K562 (cell line): ENCODE results near the gene ZNF747. TPM values are rescaled to one million over a fixed set of nuclear protein-coding genes. Genes with fewer than 3 reads are reported as not detected.

ENCODE experiments used
- ATAC-seq: fragments of 200-7000 bp; cut with Tn5 transposase; 3 replicates; pipeline ENCODE4 v1.9.1; 2020; ENCODE audit warnings: moderate library complexity
- BruUV-seq: library from RNA; stranded (reverse); fragments of 400-500 nt; replicated peaks from 2 replicates; lab custom pipeline; 2021; lab: Mats Ljungman, UMichigan
- CTCF ChIA-PET: fragments of 300-600 bp; formaldehyde crosslinking; extraction: SDS; loops from one replicate; lab custom pipeline; 2021; ENCODE audit warnings: low intra/inter-chr PET ratio; lab: Yijun Ruan, JAX
- POLR2A ChIA-PET: fragments of 300-600, 350-650 bp; sonication (Branson Sonifier 250); formaldehyde crosslinking; extraction: SDS; loops from one replicate; lab custom pipeline; 2021; ENCODE audit warnings: antibody characterized with exemption, inconsistent platforms; lab: Yijun Ruan, JAX
- DNase-seq, 4 experiments: peaks; one replicate each; pipeline versions ENCODE4 v3.0.0 to v3.0.0-alpha.2; 2011 to 2018; ENCODE audit warnings: low spot score in 3 of 4, mixed read lengths in 3 of 4; ENCODE audit errors: extremely low read depth in 1 of 4
- FAIRE-seq: peaks from 2 replicates; lab custom pipeline; 2011; peaks lifted over from hg19 to GRCh38; lab: Jason Lieb, UNC
- H2AFZ ChIP-seq: 2 replicates; pipeline ENCODE4 v1.6.0; 2011; ENCODE audit warnings: low read depth, low read length, control low read depth, inconsistent platforms
- H3K27ac ChIP-seq: fragments of 200-600 bp; 3 replicates; pipeline ENCODE4 v1.8.0; 2011; ENCODE audit warnings: low read depth, mild to moderate bottlenecking, control low read depth, inconsistent platforms, low read length, moderate library complexity, mixed read lengths; ENCODE audit errors: extremely low read depth
- H3K27me3 ChIP-seq, 2 experiments: fragments of 300-600 bp in 1 of 2; 2 replicates in 1 of 2; 3 replicates in 1 of 2; pipeline versions ENCODE4 v1.6.0 to v1.8.0; 2011; ENCODE audit warnings: inconsistent platforms in 2 of 2, low read length in 2 of 2, mild to moderate bottlenecking in 1 of 2, mixed read lengths in 1 of 2, moderate library complexity in 1 of 2; ENCODE audit not compliant: control insufficient read depth in 2 of 2, insufficient read depth in 2 of 2
- H3K36me3 ChIP-seq: fragments of 300-600 bp; 3 replicates; pipeline ENCODE4 v1.8.0; 2011; ENCODE audit warnings: mild to moderate bottlenecking, low read length, inconsistent platforms; ENCODE audit not compliant: control insufficient read depth, insufficient read depth
- H3K4me1 ChIP-seq, 2 experiments: fragments of 200-600 bp in 1 of 2; replicated peaks in 1 of 2; 2 replicates in 1 of 2; 3 replicates in 1 of 2; pipeline versions ENCODE4 v1.5.1 to v1.8.0; 2011; ENCODE audit warnings: inconsistent platforms in 2 of 2, low read length in 2 of 2, mild to moderate bottlenecking in 1 of 2, mixed read lengths in 1 of 2, moderate library complexity in 1 of 2; ENCODE audit not compliant: control insufficient read depth in 2 of 2, insufficient read depth in 2 of 2
- H3K4me2 ChIP-seq: 2 replicates; pipeline ENCODE4 v1.6.1; 2011; ENCODE audit warnings: low read length, control low read depth, inconsistent platforms, mixed read lengths; ENCODE audit not compliant: insufficient read depth
- H3K4me3 ChIP-seq: fragments of 200-600 bp; sonication (generic), shearing (Covaris generic); 2 replicates; pipeline ENCODE4 v1.5.1; 2016; ENCODE audit warnings: control low read depth, inconsistent platforms
- H3K79me2 ChIP-seq: fragments of 200-600 bp; 3 replicates; pipeline ENCODE4 v1.8.0; 2011; ENCODE audit warnings: low read length, inconsistent platforms; ENCODE audit not compliant: control insufficient read depth, insufficient read depth
- H3K9ac ChIP-seq, 2 experiments: 2 replicates each; pipeline versions ENCODE4 v1.6.0 to v1.6.1; 2011; ENCODE audit warnings: low read depth in 2 of 2, low read length in 2 of 2, control low read depth in 1 of 2, inconsistent platforms in 1 of 2, mild to moderate bottlenecking in 1 of 2, mixed read lengths in 1 of 2; ENCODE audit not compliant: insufficient read depth in 1 of 2
- H3K9me1 ChIP-seq: one replicate; pipeline ENCODE4 v1.6.0; 2011; ENCODE audit warnings: inconsistent platforms, mild to moderate bottlenecking, low read length, moderate library complexity; ENCODE audit not compliant: control insufficient read depth, insufficient read depth
- H3K9me3 ChIP-seq: replicated peaks from 2 replicates; pipeline ENCODE4 v1.5.1; 2011; ENCODE audit warnings: low read depth, low read length, inconsistent platforms; ENCODE audit not compliant: control insufficient read depth, insufficient read depth
- H4K20me1 ChIP-seq: replicated peaks from 2 replicates; pipeline ENCODE4 v1.6.1; 2011; ENCODE audit warnings: low read length, inconsistent platforms, mixed read lengths; ENCODE audit not compliant: control insufficient read depth, insufficient read depth
- CBFB ChIP-seq: sonication (generic); formaldehyde crosslinking; IDR thresholded peaks from 2 replicates; pipeline ENCODE4 v1.4.0; 2020; ENCODE audit warnings: mild to moderate bottlenecking, missing genetic modification reagents
- CEBPG ChIP-seq, 3 experiments: fragments of 200-800 bp in 1 of 3; sonication (Bioruptor generic) in 1 of 3; sonication (generic) in 1 of 3; formaldehyde crosslinking in 1 of 3; IDR thresholded peaks in 2 of 3; conservative IDR thresholded peaks in 1 of 3; 2 replicates each; pipeline versions ENCODE4 v1.6.1 to v1.8.0; 2016 to 2022; ENCODE audit warnings: missing compliant biosample characterization in 2 of 3, missing genetic modification characterization in 2 of 3, mild to moderate bottlenecking in 1 of 3, missing genetic modification reagents in 1 of 3
- ERF ChIP-seq: fragments of 450-650 bp; formaldehyde crosslinking; IDR thresholded peaks from 2 replicates; pipeline ENCODE4 v1.4.0; 2020; ENCODE audit warnings: mild to moderate bottlenecking, mixed read lengths
- MXI1 ChIP-seq: IDR thresholded peaks from 2 replicates; pipeline ENCODE4 v1.6.1; 2011; ENCODE audit warnings: low read depth, mild to moderate bottlenecking, improper control_type of control experiment, low read length
- NFIC ChIP-seq: fragments of 450-650 bp; IDR thresholded peaks from 2 replicates; pipeline ENCODE4 v1.6.1; 2017; ENCODE audit warnings: mild to moderate bottlenecking, inconsistent platforms
- WGBS: fragments of 100-300 bp; shearing (Covaris generic); methylation state at CpG from one replicate; pipeline ENCODE4 v1.1.6; 2016; ENCODE audit warnings: low coverage, mixed read lengths; ENCODE audit not compliant: insufficient coverage; ENCODE audit errors: missing lambda C conversion rate; 5-methylcytosine and 5-hydroxymethylcytosine counted together
- in situ Hi-C: fragments of 300-500 bp; cut with MboI; formaldehyde crosslinking; loops from 4 replicates; pipeline ENCODE4 v1.15.0; 2018; ENCODE audit warnings: inconsistent platforms, mixed read lengths
- intact Hi-C: fragments of 100-400 bp; cut with micrococcal nuclease; formaldehyde crosslinking; loops from 2 replicates; pipeline ENCODE4 v1.14.2; 2022
- polyA plus RNA-seq, 8 experiments: library from polyadenylated mRNA; depleted of rRNA in 4 of 8; stranded (reverse) in 5 of 8; unstranded in 3 of 8; fragments of >200 nt; fragmentation: Nextera tagmentation in 2 of 8; fragmentation: Illumina TruSeq in 1 of 8; extraction: Ambion mirVana in 2 of 8; extraction: Trizol in 1 of 8; gene quantifications; 2 replicates each; pipeline versions ENCODE4 v1.2.1 to v1.2.3, GENCODE V29; 2011 to 2014; ENCODE audit warnings: inconsistent platforms in 1 of 8, missing spikeins in 1 of 8
- total RNA-seq, 7 experiments: library from RNA; depleted of rRNA in 6 of 7; stranded (reverse); fragments of >200 nt in 6 of 7; fragmentation: Illumina TruSeq in 2 of 7; extraction: Trizol in 2 of 7; gene quantifications; 2 replicates each; pipeline versions ENCODE4 v1.2.1 to v1.2.3, GENCODE V29; 2011 to 2021; ENCODE audit warnings: low replicate concordance in 1 of 7
- TF ChIP-seq, protein P1 (sequence below): sonication (generic); formaldehyde crosslinking; IDR thresholded peaks from 2 replicates; pipeline ENCODE4 v1.8.1; 2023; ENCODE audit warnings: mild to moderate bottlenecking, missing genetic modification reagents

ZNF747 gene
- total and polyA plus RNA-seq, 9 of the 15 experiments (the other 6 are each of a cell fraction or from before 2014, with no cell fraction given), result 0.14 to 3.3 (median 1.5) TPM

GRCh38 chr16:30561089-30561816 lies 26.6 kb upstream of the ZNF747 start:
- no peaks in the 10 kb centered on the region for H4K20me1 ChIP-seq
- ChIA-PET POLR2A (interaction anchor here (0.5 to 0.8 kb wide), 2 partner anchors 89 to 100 kb away, joined by 3 read pairs; no protein-coding TSS in a partner anchor), CTCF (no interaction called here)
- no peaks in the 10 kb centered on the region for H3K9me3 ChIP-seq
- no peak for DNase-seq
- H3K9me1 ChIP-seq, result no peaks in the 10 kb centered on the region
- H3K27ac ChIP-seq, result no peak overlapping the region
- no TSS peak for BruUV-seq
- intact Hi-C loops (no loop called here), in situ Hi-C loops (no loop called here)
- no peak overlapping the region for H3K4me3 ChIP-seq
- no peak overlapping the region for H2AFZ ChIP-seq
- H3K79me2 ChIP-seq, result peaks cover 16% of the 10 kb centered on the region
- TF ChIP-seq, protein P1, sequence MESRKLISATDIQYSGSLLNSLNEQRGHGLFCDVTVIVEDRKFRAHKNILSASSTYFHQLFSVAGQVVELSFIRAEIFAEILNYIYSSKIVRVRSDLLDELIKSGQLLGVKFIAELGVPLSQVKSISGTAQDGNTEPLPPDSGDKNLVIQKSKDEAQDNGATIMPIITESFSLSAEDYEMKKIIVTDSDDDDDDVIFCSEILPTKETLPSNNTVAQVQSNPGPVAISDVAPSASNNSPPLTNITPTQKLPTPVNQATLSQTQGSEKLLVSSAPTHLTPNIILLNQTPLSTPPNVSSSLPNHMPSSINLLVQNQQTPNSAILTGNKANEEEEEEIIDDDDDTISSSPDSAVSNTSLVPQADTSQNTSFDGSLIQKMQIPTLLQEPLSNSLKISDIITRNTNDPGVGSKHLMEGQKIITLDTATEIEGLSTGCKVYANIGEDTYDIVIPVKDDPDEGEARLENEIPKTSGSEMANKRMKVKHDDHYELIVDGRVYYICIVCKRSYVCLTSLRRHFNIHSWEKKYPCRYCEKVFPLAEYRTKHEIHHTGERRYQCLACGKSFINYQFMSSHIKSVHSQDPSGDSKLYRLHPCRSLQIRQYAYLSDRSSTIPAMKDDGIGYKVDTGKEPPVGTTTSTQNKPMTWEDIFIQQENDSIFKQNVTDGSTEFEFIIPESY, result peak; percentile 73
- TF ChIP-seq CEBPG (CRISPR knock-in tag; IDR thresholded peaks at IDR 0.05), result no peak
- no peak for TF ChIP-seq CEBPG (tag; conservative IDR thresholded peaks at IDR 0.05 in 1 of 2, IDR thresholded peaks at IDR 0.05 in 1 of 2)
- 0 out of 2 replicates have a peak, but pooled peaks have one; percentile 17 for TF ChIP-seq NFIC
- no peak for TF ChIP-seq ERF (CRISPR knock-in tag)
- TF ChIP-seq MXI1, result no peak
- no peak for TF ChIP-seq CBFB (CRISPR knock-in tag)
- no peak for FAIRE-seq
- H3K9ac ChIP-seq, result no peak overlapping the region; a peak in 1 of 4 replicates
- no peak for ATAC-seq
- H3K27me3 ChIP-seq, result no peaks in the 10 kb centered on the region
- peaks cover 13 to 39% of the 10 kb centered on the region in 2 experiments; a peak in 4 of 5 replicates for H3K4me1 ChIP-seq
- peaks cover 2% of the 10 kb centered on the region; the same call in 1 of the 3 replicates for H3K36me3 ChIP-seq
- no peak overlapping the region for H3K4me2 ChIP-seq
- 94% methylated on average over 41 of the region's 46 CpGs for WGBS
